Measurements from ENCODE around the gene LCE2A. TPM values are rescaled to one million over a fixed set of nuclear protein-coding genes. Genes with fewer than 3 reads are reported as not detected.

The LCE2A gene
- polyA plus RNA-seq, 1 donor (not counting 4 experiments of a cell fraction or from before 2014, with no cell fraction given) = 0.16 TPM

GRCh38 chr1:152725261-152725660 is 27.1 kb downstream of the LCE2A start:
- H3K9ac ChIP-seq (ENCODE audit: control insufficient read depth, extremely low read depth, insufficient read depth, low read length) = no peak overlapping the region
- no peaks in the 10 kb centered on the region for H4K20me1 ChIP-seq (ENCODE audit: control insufficient read depth, extremely low read depth, insufficient read depth, low read length)
- H3K79me2 ChIP-seq (ENCODE audit: control insufficient read depth, insufficient read depth, low read length) = no peaks in the 10 kb centered on the region
- H3K9me1 ChIP-seq (ENCODE audit: control insufficient read depth, extremely low read depth, insufficient read depth, low read length) = no peaks in the 10 kb centered on the region
- H3K27ac ChIP-seq (ENCODE audit: control insufficient read depth, insufficient read depth, low read length) = no peak overlapping the region
- no peaks in the 10 kb centered on the region for H3K9me3 ChIP-seq (ENCODE audit: control insufficient read depth, low read depth, low read length)
- no peak overlapping the region for H3K4me3 ChIP-seq (ENCODE audit: control insufficient read depth in 2 of 3, extremely low read depth in 1 of 3, insufficient read depth in 2 of 3, low read depth in 1 of 3, low read length in 3 of 3)
- H2AFZ ChIP-seq (ENCODE audit: control insufficient read depth, low read length) = no peak overlapping the region
- no peaks in the 10 kb centered on the region for H3K27me3 ChIP-seq (ENCODE audit: control insufficient read depth, extremely low read depth, insufficient read depth, low read length)
- H3K4me2 ChIP-seq (ENCODE audit: control insufficient read depth, extremely low read depth, insufficient read depth, low read depth, low read length) = no peak overlapping the region
- FAIRE-seq = no peak
- no peaks in the 10 kb centered on the region for H3K36me3 ChIP-seq (ENCODE audit: control insufficient read depth in 2 of 2, extremely low read depth in 1 of 2, insufficient read depth in 2 of 2, low read length in 2 of 2)
- dilution Hi-C loops (cut with MboI; ENCODE audit: extremely low pct_ligation_motif_present, low sequenced_read_pairs) = no loop called here
- no peak for DNase-seq (ENCODE audit: low read depth, low spot score)
- TF ChIP-seq EZH2 (IDR thresholded peaks at IDR 0.05; ENCODE audit: low read length) (no peak), CTCF (optimal IDR thresholded peaks at IDR 0.05 in 1 of 3, IDR thresholded peaks at IDR 0.05 in 1 of 3, conservative IDR thresholded peaks at IDR 0.05 in 1 of 3; ENCODE audit: extremely low read depth in 1 of 3, insufficient read depth in 2 of 3, low read length in 3 of 3) (no peak)
- H3K4me1 ChIP-seq (ENCODE audit: control insufficient read depth, extremely low read depth, insufficient read depth, low read length) = no peaks in the 10 kb centered on the region

- H2AFZ ChIP-seq (ENCODE audit: control insufficient read depth, low read length) = no peak overlapping the region
- TF ChIP-seq EZH2 (IDR thresholded peaks at IDR 0.05; ENCODE audit: low read length) (no peak), CTCF (optimal IDR thresholded peaks at IDR 0.05 in 1 of 3, IDR thresholded peaks at IDR 0.05 in 1 of 3, conservative IDR thresholded peaks at IDR 0.05 in 1 of 3; ENCODE audit: extremely low read depth in 1 of 3, insufficient read depth in 2 of 3, low read length in 3 of 3) (no peak)
- no peak overlapping the region for H3K4me3 ChIP-seq (ENCODE audit: control insufficient read depth in 2 of 3, extremely low read depth in 1 of 3, insufficient read depth in 2 of 3, low read depth in 1 of 3, low read length in 3 of 3)
- H3K27me3 ChIP-seq (ENCODE audit: control insufficient read depth, extremely low read depth, insufficient read depth, low read length) = no peaks in the 10 kb centered on the region
- no peaks in the 10 kb centered on the region for H3K36me3 ChIP-seq (ENCODE audit: control insufficient read depth in 2 of 2, extremely low read depth in 1 of 2, insufficient read depth in 2 of 2, low read length in 2 of 2)
- no peaks in the 10 kb centered on the region for H3K79me2 ChIP-seq (ENCODE audit: control insufficient read depth, insufficient read depth, low read length)
- H3K27ac ChIP-seq (ENCODE audit: control insufficient read depth, insufficient read depth, low read length) = no peak overlapping the region
- no peaks in the 10 kb centered on the region for H3K4me1 ChIP-seq (ENCODE audit: control insufficient read depth, extremely low read depth, insufficient read depth, low read length)
- no peaks in the 10 kb centered on the region for H4K20me1 ChIP-seq (ENCODE audit: control insufficient read depth, extremely low read depth, insufficient read depth, low read length)
- H3K4me2 ChIP-seq (ENCODE audit: control insufficient read depth, extremely low read depth, insufficient read depth, low read depth, low read length) = no peak overlapping the region
- no peaks in the 10 kb centered on the region for H3K9me3 ChIP-seq (ENCODE audit: control insufficient read depth, low read depth, low read length)
- DNase-seq (ENCODE audit: low read depth, low spot score) (no peak), FAIRE-seq (no peak)
- H3K9ac ChIP-seq (ENCODE audit: control insufficient read depth, extremely low read depth, insufficient read depth, low read length) = no peak overlapping the region
- no peaks in the 10 kb centered on the region for H3K9me1 ChIP-seq (ENCODE audit: control insufficient read depth, extremely low read depth, insufficient read depth, low read length)
- dilution Hi-C loops (cut with MboI; ENCODE audit: extremely low pct_ligation_motif_present, low sequenced_read_pairs) = no loop called here
These were observed 30.8 kb downstream of the LCE2A start for GRCh38 chr1:152728986-152729385.
